Kidney epithelial cell (primary cell): ENCODE measurements around the gene ALOX12. TPM values are rescaled to one million over a fixed set of nuclear protein-coding genes. Genes with fewer than 3 reads are reported as not detected.
"Not testable (repeated sequence)": the region's sequence is repeated elsewhere in the genome, so short reads cannot be mapped to it uniquely, and the experiment has no call there.

Source experiments
- DNase-seq: peaks from one replicate; pipeline ENCODE4 v3.0.0-alpha.2; 2010; ENCODE audit warnings: low read depth
- H3K27me3 ChIP-seq: 2 replicates; pipeline ENCODE4 v1.6.0; 2011; ENCODE audit warnings: low read length; ENCODE audit not compliant: control insufficient read depth, insufficient read depth
- H3K36me3 ChIP-seq: 2 replicates; pipeline ENCODE4 v1.5.1; 2011; ENCODE audit warnings: low read length; ENCODE audit not compliant: control insufficient read depth, insufficient read depth
- H3K4me3 ChIP-seq: 2 replicates; pipeline ENCODE4 v1.5.1; 2011; ENCODE audit warnings: low read depth, mild to moderate bottlenecking, control low read depth, low read length
- total RNA-seq: library from RNA; depleted of rRNA; stranded (reverse); fragments of >200 nt; gene quantifications from 2 replicates; pipeline ENCODE4 v1.2.3, GENCODE V29; 2015
- TF ChIP-seq, protein P1 (sequence below): IDR thresholded peaks from 2 replicates; pipeline ENCODE4 v1.5.1; 2011; ENCODE audit warnings: mild to moderate bottlenecking, moderate library complexity, low read length, control low read depth, inconsistent platforms; ENCODE audit not compliant: insufficient read depth, poor library complexity, severe bottlenecking

ALOX12 gene
- total RNA-seq, 1 donor from 2014 or later: 1.4 TPM

DNA sequence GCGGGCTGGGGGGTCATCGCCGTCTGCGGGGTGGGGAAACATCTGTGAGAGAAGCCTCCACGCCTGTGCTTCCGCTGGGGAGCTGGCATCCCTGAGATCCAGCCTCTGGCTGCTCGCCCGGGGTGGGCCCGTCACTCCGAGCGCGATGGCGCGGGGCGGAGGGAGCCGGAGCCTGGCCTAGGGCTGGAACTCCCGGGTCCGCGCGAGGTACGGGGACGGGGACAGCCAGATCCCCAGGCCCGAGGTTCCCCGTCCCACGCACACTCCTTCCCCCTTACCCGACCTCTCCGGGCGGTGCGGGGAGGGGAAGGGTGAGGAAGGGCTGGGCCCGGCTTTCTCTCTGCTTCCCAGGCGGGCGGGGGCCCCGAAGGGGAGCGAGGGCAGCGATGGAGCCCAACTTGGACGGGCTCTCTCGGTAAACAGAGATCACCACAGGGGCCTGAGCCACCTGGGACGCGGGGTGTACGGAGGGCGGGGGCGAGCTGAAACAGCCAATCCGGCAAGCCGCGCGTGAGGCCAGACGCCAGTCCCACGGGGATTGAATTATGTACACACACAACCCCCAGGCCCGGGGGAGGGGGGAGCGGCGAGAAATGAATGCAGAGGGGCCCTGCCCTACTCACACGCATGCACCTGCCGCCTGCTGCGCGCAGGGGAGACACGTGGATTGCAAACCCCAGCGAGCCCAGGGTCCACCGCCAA, 47.8 kb downstream of the ALOX12 start, which contains the start of gene SLC16A11:
Gene SLC16A11, minus strand, starts transcription at position 596 of the 702 bp plus-strand sequence. Its CDS starts 579 bp downstream, at position 17.
- DNase-seq: no peak
- H3K36me3 ChIP-seq: no peaks in the 10 kb centered on the region
- peaks cover 33% of the 10 kb centered on the region for H3K27me3 ChIP-seq
- H3K4me3 ChIP-seq: peak within 1 kb of the TSS; percentile 21
- TF ChIP-seq, protein P1, sequence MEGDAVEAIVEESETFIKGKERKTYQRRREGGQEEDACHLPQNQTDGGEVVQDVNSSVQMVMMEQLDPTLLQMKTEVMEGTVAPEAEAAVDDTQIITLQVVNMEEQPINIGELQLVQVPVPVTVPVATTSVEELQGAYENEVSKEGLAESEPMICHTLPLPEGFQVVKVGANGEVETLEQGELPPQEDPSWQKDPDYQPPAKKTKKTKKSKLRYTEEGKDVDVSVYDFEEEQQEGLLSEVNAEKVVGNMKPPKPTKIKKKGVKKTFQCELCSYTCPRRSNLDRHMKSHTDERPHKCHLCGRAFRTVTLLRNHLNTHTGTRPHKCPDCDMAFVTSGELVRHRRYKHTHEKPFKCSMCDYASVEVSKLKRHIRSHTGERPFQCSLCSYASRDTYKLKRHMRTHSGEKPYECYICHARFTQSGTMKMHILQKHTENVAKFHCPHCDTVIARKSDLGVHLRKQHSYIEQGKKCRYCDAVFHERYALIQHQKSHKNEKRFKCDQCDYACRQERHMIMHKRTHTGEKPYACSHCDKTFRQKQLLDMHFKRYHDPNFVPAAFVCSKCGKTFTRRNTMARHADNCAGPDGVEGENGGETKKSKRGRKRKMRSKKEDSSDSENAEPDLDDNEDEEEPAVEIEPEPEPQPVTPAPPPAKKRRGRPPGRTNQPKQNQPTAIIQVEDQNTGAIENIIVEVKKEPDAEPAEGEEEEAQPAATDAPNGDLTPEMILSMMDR: no peak

DNA sequence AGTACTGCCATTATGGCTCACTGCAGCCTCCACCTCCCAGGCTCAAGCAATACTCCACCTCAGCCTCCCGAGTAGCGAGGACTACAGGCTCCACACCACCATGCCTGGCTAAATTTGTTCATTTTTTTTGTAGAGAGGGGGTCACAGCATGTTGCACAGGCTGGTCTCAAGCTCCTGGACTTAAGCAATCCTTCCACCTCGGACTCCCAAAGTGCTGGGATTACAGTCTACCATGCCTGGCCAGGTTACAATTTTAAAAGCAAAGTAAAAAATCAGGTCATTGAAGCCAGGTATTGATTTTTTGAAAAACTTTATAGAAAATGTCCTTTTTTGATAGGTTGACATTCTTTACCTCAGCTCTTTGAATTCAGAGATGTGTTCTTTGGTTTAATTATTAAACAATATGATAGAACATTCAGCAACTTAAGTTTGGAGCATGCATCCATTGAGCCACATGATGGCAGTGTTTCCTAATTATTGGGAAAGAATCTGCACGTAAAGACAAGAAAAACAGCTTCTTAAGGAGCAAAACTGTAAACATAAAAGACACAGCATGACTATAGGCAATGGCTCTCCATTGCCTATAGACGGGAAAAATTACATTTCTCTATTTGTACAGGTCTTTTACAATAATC, 49.8 kb downstream of the ALOX12 start:
- TF ChIP-seq, protein P1: peak; percentile 69
- peaks cover 33% of the 10 kb centered on the region for H3K27me3 ChIP-seq
- peak; percentile 56 for DNase-seq
- no peaks in the 10 kb centered on the region for H3K36me3 ChIP-seq
- no peak overlapping the region for H3K4me3 ChIP-seq

DNA sequence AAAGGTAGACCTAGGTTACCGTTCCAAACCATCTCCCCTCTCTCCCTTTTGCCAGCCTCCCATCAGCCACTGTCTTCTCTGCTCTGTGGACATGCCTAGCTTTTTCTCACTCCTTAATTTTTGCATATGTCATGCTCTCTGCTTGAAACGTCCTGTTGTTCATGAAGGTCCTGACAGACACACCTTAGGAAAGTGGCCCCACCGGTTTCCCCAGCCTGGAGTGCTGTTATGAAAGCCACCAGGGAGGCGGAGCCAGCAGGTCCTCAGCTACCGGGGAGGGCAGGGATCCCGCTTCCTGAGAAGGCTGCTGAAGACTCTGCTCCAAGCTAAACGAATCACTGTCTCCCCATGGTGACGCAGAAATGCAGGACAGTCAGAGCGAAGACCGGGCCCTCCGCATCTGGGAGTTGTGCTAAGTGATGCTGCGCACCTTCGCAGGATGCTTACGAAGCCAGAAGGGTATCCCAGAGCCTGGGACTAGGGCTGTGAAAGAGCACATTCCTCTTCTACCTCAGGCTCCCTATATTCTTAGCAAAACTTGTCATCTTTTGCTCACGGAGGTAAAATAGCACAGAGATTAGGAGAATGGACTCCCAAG, 50.4 kb downstream of the ALOX12 start:
- Histone ChIP-seq H3K36me3 (no peaks in the 10 kb centered on the region), H3K27me3 (peaks cover 33% of the 10 kb centered on the region), H3K4me3 (no peak overlapping the region)
- TF ChIP-seq, protein P1: no peak
- no peak for DNase-seq

DNA sequence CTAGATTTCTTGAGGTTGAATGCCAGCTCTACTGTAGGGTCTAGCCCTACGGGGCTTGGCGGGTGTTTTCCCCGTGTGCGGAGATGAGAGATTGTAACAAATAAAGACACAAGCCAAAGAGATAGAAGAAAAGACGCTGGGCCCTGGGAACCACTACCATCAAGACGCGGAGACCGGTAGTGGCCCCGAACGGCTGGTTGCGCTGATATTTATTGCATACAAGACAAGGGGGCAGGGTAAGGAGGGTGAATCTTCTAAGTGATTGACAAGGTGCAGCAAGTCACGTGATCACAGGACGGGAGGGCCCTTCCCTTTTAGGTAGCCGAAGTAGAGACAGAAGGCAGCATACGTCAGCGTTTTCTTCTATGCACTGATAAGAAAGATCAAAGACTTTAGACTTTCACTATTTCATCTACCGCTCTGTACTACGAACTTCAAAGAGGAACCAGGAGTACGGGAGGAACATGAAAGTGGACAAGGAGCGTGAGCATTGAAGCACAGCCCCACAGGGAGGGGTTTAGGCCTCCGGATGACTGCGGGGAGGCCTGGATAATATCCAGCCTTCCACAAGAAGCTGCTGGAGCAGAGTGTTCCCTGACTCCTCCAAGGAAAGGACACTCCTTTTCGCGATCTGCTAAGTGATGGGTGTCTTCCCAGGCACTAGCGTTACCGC, 51.0 kb downstream of the ALOX12 start:
- not testable (repeated sequence) for H3K36me3 ChIP-seq, DNase-seq, H3K4me3 ChIP-seq
- peaks cover 30% of the 10 kb centered on the region for H3K27me3 ChIP-seq

DNA sequence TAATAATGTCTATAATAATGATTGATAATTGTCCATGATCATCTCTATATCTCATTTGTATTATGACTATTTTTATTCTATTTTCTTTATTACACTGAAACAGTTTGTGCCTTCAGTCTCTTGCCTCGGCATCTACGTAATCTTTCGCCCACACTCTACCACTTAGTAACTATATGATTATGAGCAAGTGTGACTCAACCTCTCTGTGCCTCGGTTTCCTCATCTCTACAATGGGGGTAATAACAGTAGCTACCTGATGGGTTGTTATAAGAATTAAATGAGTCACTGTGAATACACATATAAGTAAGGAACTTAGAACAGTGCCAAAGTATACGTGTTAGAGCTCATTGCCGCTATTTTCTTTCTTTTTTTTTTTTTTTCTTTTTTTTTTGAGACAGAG, 51.7 kb downstream of the ALOX12 start:
- no peak for DNase-seq
- H3K27me3 ChIP-seq: peaks cover 23% of the 10 kb centered on the region
- H3K4me3 ChIP-seq: no peak overlapping the region
- TF ChIP-seq, protein P1: no peak
- no peaks in the 10 kb centered on the region for H3K36me3 ChIP-seq

DNA sequence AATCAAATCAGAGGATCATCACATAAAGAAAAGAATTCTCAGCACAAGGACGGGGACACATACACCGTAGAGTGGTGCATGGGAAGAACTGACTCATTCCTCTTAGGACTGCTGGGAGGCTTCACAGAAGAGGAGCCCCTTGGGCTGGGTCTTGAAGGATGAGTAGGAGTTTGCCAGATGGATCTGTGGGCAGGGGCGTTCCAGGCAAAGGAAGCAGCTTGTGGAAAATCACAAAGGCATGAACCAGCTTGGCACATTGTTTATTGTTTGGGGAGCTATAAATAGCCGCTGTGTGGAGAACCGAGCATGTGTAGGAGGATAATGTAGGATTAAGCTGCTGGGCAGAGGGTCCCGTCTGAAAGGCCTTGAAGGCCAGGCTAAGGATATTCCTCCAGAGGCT, 53.1 kb downstream of the ALOX12 start:
- TF ChIP-seq, protein P1: no peak
- Histone ChIP-seq H3K27me3 (peaks cover 11% of the 10 kb centered on the region), H3K4me3 (no peak overlapping the region), H3K36me3 (no peaks in the 10 kb centered on the region)
- no peak for DNase-seq

DNA sequence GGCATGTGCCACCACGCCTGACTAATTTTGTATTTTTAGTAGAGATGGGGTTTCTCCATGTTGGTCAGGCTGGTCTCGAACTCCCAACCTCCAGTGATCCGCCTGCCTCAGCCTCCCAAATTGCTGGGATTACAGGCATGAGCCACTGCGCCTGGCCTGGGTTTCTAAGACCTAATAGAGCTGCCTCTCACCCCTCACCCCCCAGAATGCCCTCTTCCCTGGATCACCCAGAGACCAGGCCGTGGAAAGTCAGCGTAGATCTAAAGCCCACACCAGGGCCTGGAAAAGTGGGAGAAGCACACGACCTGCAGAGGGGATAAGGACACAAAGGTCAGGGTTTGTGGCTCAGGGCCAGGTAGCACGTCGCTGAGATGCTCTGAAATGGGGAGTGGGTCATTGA, 54.7 kb downstream of the ALOX12 start:
- H3K4me3 ChIP-seq, DNase-seq, H3K36me3 ChIP-seq, H3K27me3 ChIP-seq: not testable (repeated sequence)
